GM12801 (cell line): Measurements from ENCODE around the gene RAB8A.

ENCODE experiments used
- CTCF ChIP-seq: IDR thresholded peaks from one replicate; pipeline ENCODE4 v1.5.1; 2011; ENCODE audit warnings: control low read depth; ENCODE audit not compliant: insufficient read length; ENCODE audit errors: extremely low read depth

RAB8A gene

GRCh38 chr19:16069813-16070365 is 41.8 kb upstream of the RAB8A start:
- no peak for TF ChIP-seq CTCF

GRCh38 chr19:16070366-16070990 is 41.2 kb upstream of the RAB8A start:
- no peak for TF ChIP-seq CTCF

- TF ChIP-seq CTCF = no peak
Observed at GRCh38 chr19:16071072-16071691, 40.5 kb upstream of the RAB8A start.

- TF ChIP-seq CTCF = no peak
Observed at GRCh38 chr19:16073481-16073880, 38.2 kb upstream of the RAB8A start.

- TF ChIP-seq CTCF = no peak
Observed at GRCh38 chr19:16073988-16074387, 37.7 kb upstream of the RAB8A start.

GRCh38 chr19:16074488-16075365 is 37.0 kb upstream of the RAB8A start:
- no peak for TF ChIP-seq CTCF
